ENCODE results near the gene DTD2.
"Not testable (repeated sequence)": the region's sequence is repeated elsewhere in the genome, so short reads cannot be mapped to it uniquely, and the experiment has no call there.

Gene DTD2

DNA sequence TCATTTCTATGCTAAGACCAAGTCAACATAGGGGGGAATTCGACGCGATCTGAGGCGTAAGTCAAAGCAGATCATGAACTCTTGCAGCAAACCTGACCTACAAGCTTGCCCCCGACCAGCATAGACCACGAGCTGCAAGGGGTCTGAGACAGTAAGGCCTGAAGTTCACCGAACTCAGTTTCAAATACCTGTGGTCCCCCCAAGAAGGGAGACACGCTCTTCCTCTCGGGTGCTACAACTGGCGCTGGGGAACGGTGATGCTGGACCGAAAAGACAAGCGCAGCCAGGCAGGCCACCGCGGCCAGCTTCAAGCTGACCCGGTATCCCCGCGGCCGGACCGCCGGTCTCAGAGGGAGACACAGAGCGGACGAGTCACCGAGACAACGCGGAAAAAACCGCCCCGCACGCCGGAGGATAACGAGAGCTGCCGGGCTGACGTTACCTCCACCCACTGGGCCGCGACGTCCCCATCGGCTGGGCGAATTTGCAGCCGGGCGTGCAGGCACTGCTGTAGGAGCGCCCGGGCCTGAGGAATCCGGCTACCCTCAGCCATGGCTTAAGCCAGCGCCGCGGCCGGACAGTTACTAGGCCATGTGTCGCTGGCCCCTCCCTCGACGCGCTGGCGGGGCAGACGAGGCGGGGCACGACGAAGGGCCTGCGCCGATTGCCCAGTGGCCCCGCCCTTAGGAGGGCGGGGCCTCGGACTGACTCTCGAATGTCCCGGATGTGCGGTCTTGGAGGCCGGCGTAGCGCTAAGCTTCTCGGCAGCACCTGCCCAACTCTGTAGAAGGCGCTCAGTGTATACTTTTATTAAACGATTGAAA, at the start of gene DTD2:
Gene DTD2 (minus strand): TSS at position 666 of the 824 bp plus-strand sequence. CDS start 113 bp downstream, at position 553.
- peak; percentile 98 for DNase-seq

DNA sequence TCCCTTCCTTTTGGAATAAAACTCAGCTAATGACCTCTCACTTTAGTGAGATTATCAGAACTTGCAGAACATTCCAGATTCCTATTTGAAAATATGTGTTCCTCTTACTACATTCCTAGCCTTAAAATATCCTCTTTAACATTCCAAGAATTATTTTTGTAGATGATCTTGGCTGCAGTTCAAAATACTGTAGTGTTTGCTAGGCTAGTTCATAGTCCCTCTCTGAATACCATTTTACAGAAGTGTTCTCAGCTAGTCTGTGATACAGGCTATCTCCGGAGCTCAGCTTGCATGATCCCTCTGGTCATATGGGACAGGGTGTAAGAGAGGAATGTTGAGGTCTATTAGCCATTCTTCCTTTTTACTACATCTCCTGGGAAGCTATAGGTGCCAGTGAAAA, 48.1 kb upstream of the DTD2 start:
- no peak for DNase-seq

DNA sequence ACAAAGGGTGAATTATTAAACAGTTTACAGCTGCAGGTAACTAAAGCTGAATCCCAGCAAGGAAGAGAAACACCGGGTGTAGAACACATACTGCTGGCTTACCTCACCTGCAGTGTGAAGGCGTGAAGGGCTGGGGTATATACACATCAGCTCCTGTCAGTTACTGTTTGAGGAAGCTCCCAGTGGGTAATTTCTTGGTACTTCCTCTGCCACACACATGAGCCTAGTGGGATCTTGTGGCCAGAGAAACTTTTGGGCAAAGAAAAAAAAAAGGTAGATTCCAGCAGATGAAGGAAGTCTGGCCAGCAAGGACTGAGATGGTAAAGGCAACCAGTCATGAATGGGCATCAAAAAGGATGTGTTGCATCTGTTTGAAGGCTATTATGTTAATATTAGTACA, 44.6 kb upstream of the DTD2 start:
- no peak for DNase-seq

DNA sequence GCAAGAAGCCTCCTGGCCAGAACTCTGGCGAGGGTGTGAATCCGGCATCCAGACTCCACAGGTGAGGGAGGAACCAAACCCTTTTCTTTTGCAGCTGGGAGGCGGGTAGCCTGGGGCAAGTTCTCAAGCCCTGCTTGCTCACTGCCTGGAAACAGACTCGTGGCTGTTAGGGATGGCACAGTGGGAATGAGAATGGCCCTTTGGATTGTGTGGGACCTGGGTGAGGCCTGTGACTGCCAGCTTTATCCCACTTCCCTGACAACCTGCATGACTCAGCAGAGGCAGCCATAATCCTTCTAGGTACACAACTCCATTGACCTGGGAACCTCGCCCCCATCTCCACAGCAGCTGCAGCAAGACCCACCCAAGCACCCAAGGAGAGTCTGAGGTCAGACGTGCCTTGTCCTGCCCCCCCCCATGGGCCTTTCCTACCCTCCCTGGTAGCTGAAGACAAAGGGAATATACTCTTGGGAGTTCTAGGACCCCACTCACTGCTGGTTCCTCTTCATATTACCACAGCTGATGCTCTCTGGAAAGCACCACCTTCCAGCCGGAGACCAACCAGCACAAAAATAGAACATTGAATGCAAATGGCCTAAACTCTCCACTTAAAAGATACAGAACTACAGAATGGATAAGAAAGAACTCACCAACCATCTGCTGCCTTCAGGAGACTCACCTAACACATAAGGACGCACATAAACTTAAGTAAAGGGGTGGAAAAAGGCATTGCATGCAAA, 35.6 kb upstream of the DTD2 start:
- DNase-seq = no peak

DNA sequence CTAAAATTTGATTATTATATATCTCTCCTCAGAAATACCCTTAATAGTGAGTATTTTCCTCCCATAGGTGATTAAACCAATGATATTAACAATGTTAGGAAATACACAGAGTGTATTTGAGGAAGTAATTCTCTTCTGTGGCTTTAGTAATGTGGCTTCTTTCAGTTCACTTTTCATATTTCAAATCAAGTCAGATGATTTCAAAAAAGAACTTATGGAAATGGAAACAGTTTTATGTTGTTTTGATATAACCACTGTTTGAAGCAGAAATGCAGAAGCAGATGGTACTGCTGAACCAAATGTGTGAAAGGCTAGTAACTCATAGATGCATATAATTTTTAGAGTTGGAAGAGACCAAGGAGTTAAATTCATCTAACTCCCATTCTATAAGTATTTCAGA, 32.4 kb upstream of the DTD2 start:
- DNase-seq = no peak

DNA sequence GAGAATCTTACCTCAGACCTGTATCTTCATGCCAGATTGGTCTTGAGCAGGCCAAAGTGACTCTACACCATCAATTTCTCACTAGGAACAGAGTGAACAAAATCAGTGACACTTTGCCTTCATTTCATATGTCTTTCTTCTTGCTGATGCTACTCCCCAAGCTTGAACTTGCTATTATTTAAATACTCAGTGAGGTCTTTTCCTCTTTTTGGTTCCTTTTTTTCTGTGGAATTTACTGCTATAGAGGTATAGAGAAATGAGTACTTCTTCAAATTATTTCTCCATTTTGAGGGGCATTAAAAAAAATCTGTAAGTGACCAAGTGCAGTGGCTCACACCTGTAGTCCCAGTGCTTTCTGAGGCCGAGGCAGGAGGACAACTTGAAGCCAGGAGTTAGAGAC, 30.6 kb upstream of the DTD2 start, which contains the start of gene GPR33:
Gene GPR33 (minus strand): TSS at position 154 of the 400 bp plus-strand sequence. CDS start 4,074 bp downstream, outside the sequence.
- DNase-seq = no peak

DNA sequence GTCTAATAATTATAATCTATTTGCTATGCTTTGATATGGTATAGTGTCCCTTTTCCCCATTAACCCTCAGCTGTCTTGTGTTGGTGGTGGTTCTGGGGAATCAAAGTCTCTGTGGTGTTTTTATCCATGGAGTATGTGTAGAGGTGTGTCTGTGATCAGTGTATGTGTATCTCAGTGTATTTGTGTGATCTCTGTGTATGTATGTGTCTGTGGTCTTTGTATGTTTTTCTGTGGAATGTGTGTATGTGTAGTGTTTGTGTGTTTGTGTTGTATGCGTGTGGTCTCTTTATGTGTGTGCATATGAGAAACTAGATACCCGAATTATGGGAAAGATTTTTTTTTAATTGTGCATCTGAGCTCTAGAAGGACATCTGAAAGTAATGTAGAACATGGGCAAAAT, 29.5 kb upstream of the DTD2 start:
- no peak for DNase-seq

DNA sequence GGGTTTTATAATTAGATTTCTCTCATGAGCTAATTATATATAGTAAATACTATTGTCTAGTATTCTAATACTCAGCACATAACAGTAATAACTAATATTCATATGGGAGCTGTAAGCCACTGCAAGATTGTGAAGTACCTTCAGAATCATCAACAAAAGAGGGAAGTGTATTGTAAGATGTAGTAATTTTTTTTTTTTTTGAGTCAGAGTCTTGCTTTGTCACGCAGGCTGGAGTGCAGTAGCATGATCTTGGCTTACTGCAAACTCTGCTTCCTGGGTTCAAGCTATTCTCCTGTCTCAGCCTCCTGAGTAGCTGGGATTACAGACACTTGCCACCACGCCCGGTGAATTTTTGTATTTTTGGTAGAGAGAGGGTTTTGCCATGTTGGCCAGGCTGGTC, 27.4 kb upstream of the DTD2 start:
- DNase-seq = no peak

DNA sequence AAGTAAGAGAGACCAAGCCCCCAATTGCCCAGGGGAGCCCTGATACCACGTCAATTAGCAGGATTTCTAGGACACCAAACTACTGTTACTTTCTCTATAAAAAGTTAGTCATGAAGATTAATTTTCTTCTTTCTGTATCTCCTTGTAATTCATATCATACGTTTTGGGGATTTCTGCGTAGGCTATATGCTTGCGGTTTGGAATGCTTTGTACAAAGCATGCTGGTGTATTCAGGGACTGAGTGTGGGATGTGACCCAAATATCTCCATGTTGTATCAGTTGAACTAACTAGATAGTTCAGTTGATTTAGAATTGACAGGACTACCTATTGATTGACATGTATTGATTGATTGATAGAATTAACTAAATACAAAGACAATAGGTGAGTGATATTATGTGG, 22.9 kb upstream of the DTD2 start:
- no peak for DNase-seq

DNA sequence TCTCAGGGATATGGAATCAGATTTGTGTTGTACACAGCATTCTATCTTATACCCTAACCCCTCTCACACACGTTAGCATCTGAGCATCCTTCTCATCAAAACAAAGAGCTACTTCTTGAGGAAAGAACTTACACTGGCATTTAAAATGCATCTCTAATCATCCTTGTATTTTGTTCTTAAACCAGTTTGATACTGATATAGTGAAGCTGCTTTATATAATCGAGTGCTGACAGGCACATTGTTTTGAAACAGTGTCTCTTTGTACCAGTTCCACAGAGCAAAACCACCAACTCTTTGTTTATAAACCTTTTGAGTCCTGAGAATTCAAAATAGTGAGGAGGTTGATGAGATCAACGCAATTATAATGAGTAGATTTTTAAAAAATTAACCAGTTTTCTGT, 21.7 kb upstream of the DTD2 start:
- no peak for DNase-seq

DNA sequence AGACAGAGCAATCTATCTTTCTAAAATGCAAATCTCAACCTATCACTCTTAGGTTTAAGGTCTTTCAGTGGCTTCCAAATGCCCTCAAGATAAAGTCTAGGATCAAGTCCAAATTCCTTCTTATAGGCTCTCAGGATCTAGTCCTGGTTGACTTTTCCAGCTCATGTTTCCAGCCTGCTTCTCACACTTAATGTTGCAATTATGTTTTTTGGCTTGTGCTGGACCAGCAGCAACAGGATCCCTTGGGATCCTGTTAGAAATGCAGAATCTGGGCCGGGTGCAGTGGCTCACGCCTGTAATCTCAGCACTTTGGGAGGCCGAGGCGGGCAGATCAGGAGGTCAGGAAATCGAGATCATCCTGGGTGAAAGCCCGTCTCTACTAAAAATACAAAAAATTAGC, 19.9 kb upstream of the DTD2 start:
- DNase-seq = no peak

DNA sequence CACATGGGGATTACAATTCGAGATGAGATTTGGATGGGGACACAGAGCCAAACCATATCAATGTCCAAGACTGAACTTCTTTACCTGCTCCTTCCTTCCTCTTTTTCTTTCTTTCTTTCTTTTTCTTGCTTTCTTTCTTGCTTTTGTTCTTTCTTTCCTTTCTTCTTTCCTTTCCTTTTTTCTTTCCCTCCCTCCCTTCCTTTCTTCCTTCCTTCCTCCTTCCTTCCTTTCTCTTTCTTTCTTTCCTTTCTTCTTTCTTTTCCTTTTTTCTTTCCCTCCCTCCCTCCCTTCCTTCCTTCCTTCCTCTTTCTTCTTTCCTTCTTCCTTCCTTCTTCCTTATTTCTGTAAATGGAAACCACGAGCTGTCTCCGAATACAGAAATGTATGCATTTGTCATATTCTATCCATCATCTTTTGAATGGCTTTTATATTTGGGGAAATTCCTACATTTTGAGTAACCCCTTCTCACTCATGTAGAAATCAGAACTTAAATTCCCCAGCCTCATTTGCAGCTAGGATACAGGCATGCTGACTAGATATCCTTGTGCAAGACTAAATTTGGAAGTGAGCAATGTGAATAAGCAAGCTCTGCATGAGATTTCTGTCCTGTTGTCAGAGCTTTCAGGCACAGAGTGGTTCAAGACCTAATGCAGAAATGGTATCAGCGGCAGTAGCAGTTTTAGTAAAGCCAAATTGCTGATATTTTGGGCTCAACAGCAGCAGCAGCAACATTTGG, 19.0 kb upstream of the DTD2 start:
- DNase-seq = no peak

DNA sequence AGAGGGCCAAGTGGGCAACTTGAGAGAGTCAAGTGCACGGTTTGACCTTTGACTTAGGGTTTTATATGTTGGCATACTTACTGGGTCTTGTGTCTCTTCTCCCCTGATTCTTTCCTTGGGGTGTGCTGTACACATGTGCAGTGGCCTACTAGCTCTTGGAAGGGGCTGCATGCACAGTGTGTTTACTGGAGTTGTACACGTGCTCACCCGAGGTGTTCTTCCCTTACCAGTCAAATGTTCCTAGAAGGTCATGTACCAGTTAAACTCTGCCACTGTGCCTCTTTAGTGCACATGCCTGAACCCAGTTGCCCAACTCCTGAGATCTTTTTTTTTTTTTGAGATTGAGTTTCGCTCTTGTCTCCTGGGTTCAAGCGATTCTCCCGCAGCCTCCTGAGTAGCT, 9.2 kb upstream of the DTD2 start:
- no peak for DNase-seq

DNA sequence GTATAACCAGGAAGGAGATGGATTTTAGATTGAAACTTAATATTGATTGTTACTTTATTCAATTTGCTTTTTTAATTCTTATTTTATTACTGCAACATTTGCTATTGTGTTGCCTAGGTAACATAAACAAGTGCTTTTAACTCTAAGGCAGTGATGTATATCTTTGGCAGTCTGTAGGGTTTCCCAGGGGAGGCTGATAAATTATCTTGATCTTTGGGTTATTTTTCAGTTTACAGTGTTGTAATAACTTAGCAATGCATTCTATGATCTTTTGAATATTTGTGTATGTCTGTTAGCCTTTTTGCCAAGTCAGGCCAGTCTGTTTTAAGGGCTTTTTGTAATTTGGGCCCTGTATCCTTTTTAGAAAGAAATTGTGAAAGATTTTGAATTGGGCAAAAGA, 7.8 kb upstream of the DTD2 start:
- no peak for DNase-seq

DNA sequence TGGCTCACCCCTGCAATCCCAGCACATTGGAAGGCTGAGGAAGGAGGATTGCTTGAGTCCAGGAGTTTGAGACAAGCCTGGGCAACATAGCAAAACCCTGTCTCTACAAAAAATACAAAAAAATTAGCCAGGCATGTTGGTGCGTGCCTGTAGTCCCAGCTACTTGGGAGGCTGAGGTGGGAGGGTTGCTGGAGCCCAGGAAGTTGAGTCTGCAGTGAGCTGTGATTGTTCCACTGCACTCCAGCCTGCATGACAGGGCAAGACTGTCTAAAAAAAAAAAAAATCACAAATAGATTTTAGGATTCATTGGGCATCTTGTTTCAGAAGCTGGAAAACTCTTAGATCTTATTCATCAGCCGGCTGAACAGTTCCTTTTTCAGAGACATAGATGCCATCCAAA, 5.1 kb upstream of the DTD2 start:
- not testable (repeated sequence) for DNase-seq

DNA sequence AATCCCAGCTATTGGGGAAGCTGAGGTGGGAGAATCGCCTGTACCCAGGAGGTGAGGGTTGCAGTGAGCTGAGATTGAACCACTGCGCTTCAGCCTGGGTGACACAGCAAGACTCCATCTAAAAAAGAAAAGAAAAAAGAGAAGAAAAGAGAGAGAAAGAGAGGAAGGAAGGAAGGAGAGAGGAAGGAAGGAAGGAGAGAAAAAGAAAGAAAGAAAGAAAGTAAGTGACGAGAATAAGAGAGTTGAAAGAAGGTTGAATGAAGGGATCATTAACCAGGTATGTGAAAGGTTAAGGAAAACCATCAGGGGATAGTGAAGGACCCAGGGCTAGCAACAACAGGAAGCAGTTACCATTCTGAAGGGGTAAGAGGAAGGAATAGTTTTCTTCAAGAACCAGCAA, 4.2 kb upstream of the DTD2 start:
- no peak for DNase-seq

DNA sequence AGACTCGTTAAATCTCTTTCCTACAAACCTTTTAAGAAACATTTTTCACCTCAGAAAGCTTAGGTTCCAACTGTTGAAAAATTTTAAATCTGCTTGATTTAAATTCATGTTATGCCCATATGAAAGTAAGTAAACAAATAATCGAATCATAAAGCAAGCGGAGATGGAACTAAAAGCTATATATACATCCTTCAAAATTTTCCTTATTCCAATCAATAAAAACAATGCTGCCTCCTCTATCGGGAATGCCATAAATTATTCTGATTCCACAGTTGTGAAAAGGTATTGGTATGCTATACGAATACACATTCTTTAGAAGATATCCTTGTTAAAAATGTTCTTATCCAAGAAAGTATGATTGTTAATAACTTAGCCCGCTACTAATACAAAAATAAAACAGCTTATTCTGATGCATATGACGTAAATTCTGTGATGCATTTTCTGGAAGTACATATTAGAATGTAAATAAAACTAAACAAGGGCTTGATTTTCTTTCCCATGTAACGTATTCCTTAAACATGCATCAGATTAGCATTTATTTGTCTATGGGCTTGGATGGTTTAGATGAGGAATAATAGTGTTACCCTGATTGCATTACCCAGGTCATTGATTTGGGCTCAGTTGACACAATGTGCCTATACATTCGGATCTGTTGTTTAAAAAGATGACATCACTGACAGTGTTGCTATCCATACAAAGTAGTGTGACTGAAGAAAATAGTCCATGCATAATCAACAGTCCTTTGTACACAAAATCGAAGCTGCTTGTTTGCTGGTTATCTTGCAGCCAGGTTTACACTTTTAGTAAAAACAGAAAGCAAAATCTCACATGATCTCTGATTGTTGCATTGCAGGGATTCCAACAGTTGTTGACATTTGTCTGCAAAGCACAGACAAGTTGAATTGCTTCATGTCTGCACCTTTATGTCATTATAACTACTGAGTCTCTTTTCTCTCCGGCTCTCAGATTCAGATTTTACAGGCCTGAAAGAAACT, 656 bp upstream of the DTD2 start:
- DNase-seq = no peak

DNA sequence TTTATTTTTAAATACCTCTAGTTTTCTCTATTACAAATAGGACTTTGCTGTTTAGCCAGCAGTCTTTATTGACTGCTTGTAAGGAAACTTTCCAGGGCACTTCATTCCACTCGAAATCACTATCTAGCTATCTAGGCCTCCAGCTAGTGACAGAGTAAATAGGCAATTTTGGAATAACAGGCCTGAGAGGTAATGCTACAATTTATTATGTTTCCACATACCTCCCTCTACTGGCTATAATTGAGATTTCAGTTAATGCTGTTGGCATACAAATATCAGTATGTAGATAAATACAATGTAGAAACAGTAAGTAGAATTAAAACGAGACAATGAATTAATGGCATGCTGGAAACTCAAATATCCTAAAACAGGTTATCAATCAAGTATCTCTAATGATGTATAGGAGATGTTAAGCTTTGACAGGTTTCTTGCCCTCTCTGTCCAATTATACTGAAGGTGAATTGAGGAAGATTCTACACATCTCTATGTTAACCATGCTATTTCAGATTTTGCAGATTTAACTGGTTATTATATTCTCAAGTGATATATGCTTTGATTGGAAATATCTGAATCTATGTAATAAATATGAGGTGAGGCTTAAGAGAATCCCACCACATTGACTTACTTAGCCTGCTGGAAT, 7.2 kb downstream of the DTD2 start:
- DNase-seq = no peak

DNA sequence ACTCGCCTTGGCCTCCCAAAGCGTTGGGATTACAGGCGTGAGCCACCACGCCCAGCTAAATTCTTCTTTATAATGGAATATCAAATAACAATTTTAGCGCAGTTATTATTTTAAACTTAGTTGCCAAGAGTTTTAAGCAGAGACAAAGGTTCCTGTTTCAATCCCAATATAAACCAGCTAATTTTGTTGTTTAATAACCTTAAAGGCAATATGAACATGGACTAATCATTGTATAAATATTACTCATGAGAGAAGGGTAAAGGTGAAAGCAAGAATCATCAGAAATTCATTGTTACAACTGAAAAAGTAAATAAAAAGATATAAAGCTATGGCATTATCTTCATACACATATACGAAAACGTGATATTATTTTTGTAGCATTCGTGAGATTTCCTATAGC, 8.2 kb downstream of the DTD2 start:
- no peak for DNase-seq

DNA sequence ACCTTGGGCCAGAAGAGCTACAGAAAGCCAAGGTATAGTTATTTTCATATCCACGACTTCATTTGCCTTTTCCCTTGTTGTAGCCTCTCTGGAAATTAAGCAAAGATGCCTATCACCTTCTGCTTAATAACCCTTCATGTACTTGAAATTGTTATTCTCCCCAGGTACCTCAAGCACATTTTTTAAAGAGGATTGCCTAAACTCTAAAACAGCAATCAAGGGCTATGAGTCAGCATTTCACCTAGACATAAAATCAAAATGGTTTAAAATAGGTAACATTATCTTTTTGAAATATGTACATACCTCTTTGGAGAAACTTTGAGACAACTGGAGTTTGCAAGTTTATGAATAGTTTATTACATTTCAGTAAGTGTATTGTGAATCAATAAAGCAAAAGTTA, 11.6 kb downstream of the DTD2 start:
- no peak for DNase-seq

DNA sequence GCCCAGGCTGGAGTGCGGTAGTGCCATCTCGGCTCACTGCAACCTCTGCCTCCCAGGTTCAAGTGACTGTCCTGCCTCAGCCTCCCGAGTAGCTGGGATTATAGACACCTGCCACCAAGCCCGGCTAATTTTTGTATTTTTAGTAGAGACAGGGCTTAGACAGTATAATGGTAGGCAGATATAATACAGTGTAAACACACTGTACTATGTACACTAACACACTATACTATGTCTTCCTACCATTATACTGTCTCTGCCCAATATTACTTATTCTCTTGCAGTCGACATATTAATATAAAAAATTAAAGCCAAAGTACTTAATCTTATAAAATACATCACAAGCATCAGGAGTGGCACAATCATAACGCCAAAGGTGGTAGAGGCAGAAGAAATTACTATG, 15.0 kb downstream of the DTD2 start:
- no peak for DNase-seq

Data from NCI-H1092 (cell line).